K562 (cell line): ENCODE measurements around the gene NYNRIN. TPM values are rescaled to one million over a fixed set of nuclear protein-coding genes. Genes with fewer than 3 reads are reported as not detected.

ENCODE experiments used
- ATAC-seq: fragments of 200-7000 bp; cut with Tn5 transposase; 3 replicates; pipeline ENCODE4 v1.9.1; 2020; ENCODE audit warnings: moderate library complexity
- BruUV-seq: library from RNA; stranded (reverse); fragments of 400-500 nt; replicated peaks from 2 replicates; lab custom pipeline; 2021; lab: Mats Ljungman, UMichigan
- CTCF ChIA-PET: fragments of 300-600 bp; formaldehyde crosslinking; extraction: SDS; loops from one replicate; lab custom pipeline; 2021; ENCODE audit warnings: low intra/inter-chr PET ratio; lab: Yijun Ruan, JAX
- POLR2A ChIA-PET: fragments of 300-600, 350-650 bp; sonication (Branson Sonifier 250); formaldehyde crosslinking; extraction: SDS; loops from one replicate; lab custom pipeline; 2021; ENCODE audit warnings: antibody characterized with exemption, inconsistent platforms; lab: Yijun Ruan, JAX
- DNase-seq, 4 experiments: peaks; one replicate each; pipeline versions ENCODE4 v3.0.0 to v3.0.0-alpha.2; 2011 to 2018; ENCODE audit warnings: low spot score in 3 of 4, mixed read lengths in 3 of 4; ENCODE audit errors: extremely low read depth in 1 of 4
- FAIRE-seq: peaks from 2 replicates; lab custom pipeline; 2011; peaks lifted over from hg19 to GRCh38; lab: Jason Lieb, UNC
- H2AFZ ChIP-seq: 2 replicates; pipeline ENCODE4 v1.6.0; 2011; ENCODE audit warnings: low read depth, low read length, control low read depth, inconsistent platforms
- H3K27ac ChIP-seq: fragments of 200-600 bp; 3 replicates; pipeline ENCODE4 v1.8.0; 2011; ENCODE audit warnings: low read depth, mild to moderate bottlenecking, control low read depth, inconsistent platforms, low read length, moderate library complexity, mixed read lengths; ENCODE audit errors: extremely low read depth
- H3K27me3 ChIP-seq, 2 experiments: fragments of 300-600 bp in 1 of 2; 2 replicates in 1 of 2; 3 replicates in 1 of 2; pipeline versions ENCODE4 v1.6.0 to v1.8.0; 2011; ENCODE audit warnings: inconsistent platforms in 2 of 2, low read length in 2 of 2, mild to moderate bottlenecking in 1 of 2, mixed read lengths in 1 of 2, moderate library complexity in 1 of 2; ENCODE audit not compliant: control insufficient read depth in 2 of 2, insufficient read depth in 2 of 2
- H3K36me3 ChIP-seq: fragments of 300-600 bp; 3 replicates; pipeline ENCODE4 v1.8.0; 2011; ENCODE audit warnings: mild to moderate bottlenecking, low read length, inconsistent platforms; ENCODE audit not compliant: control insufficient read depth, insufficient read depth
- H3K4me1 ChIP-seq, 2 experiments: fragments of 200-600 bp in 1 of 2; replicated peaks in 1 of 2; 2 replicates in 1 of 2; 3 replicates in 1 of 2; pipeline versions ENCODE4 v1.5.1 to v1.8.0; 2011; ENCODE audit warnings: inconsistent platforms in 2 of 2, low read length in 2 of 2, mild to moderate bottlenecking in 1 of 2, mixed read lengths in 1 of 2, moderate library complexity in 1 of 2; ENCODE audit not compliant: control insufficient read depth in 2 of 2, insufficient read depth in 2 of 2
- H3K4me2 ChIP-seq: 2 replicates; pipeline ENCODE4 v1.6.1; 2011; ENCODE audit warnings: low read length, control low read depth, inconsistent platforms, mixed read lengths; ENCODE audit not compliant: insufficient read depth
- H3K4me3 ChIP-seq: fragments of 200-600 bp; sonication (generic), shearing (Covaris generic); 2 replicates; pipeline ENCODE4 v1.5.1; 2016; ENCODE audit warnings: control low read depth, inconsistent platforms
- H3K79me2 ChIP-seq: fragments of 200-600 bp; 3 replicates; pipeline ENCODE4 v1.8.0; 2011; ENCODE audit warnings: low read length, inconsistent platforms; ENCODE audit not compliant: control insufficient read depth, insufficient read depth
- H3K9ac ChIP-seq, 2 experiments: 2 replicates each; pipeline versions ENCODE4 v1.6.0 to v1.6.1; 2011; ENCODE audit warnings: low read depth in 2 of 2, low read length in 2 of 2, control low read depth in 1 of 2, inconsistent platforms in 1 of 2, mild to moderate bottlenecking in 1 of 2, mixed read lengths in 1 of 2; ENCODE audit not compliant: insufficient read depth in 1 of 2
- H3K9me1 ChIP-seq: one replicate; pipeline ENCODE4 v1.6.0; 2011; ENCODE audit warnings: inconsistent platforms, mild to moderate bottlenecking, low read length, moderate library complexity; ENCODE audit not compliant: control insufficient read depth, insufficient read depth
- H3K9me3 ChIP-seq: replicated peaks from 2 replicates; pipeline ENCODE4 v1.5.1; 2011; ENCODE audit warnings: low read depth, low read length, inconsistent platforms; ENCODE audit not compliant: control insufficient read depth, insufficient read depth
- H4K20me1 ChIP-seq: replicated peaks from 2 replicates; pipeline ENCODE4 v1.6.1; 2011; ENCODE audit warnings: low read length, inconsistent platforms, mixed read lengths; ENCODE audit not compliant: control insufficient read depth, insufficient read depth
- ARID3A ChIP-seq: IDR thresholded peaks from 2 replicates; pipeline ENCODE4 v1.6.1; 2012; ENCODE audit warnings: low read depth, low read length, improper control_type of control experiment, borderline replicate concordance
- DPF2 ChIP-seq: fragments of 450-650 bp; IDR thresholded peaks from 2 replicates; pipeline ENCODE4 v1.6.1; 2016
- EHMT2 ChIP-seq: fragments of 450-650 bp; IDR thresholded peaks from 2 replicates; pipeline ENCODE4 v1.6.1; 2018; ENCODE audit warnings: antibody characterized with exemption
- KDM4B ChIP-seq, 2 experiments: fragments of 450-650 bp in 1 of 2; sonication (generic) in 1 of 2; IDR thresholded peaks; 2 replicates each; pipeline ENCODE4 v1.6.1; 2016 to 2017; ENCODE audit warnings: borderline replicate concordance in 2 of 2, antibody characterized with exemption in 1 of 2, low read depth in 1 of 2, mild to moderate bottlenecking in 1 of 2
- KLF6 ChIP-seq: fragments of 250-450 bp; sonication (Bioruptor Pico); IDR thresholded peaks from 2 replicates; pipeline ENCODE4 v1.4.0; 2020; ENCODE audit warnings: mild to moderate bottlenecking, moderate library complexity, borderline replicate concordance
- MXI1 ChIP-seq: IDR thresholded peaks from 2 replicates; pipeline ENCODE4 v1.6.1; 2011; ENCODE audit warnings: low read depth, mild to moderate bottlenecking, improper control_type of control experiment, low read length
- POLR2AphosphoS5 ChIP-seq: IDR thresholded peaks from 2 replicates; pipeline ENCODE4 v1.6.1; 2011; ENCODE audit warnings: mild to moderate bottlenecking, low read depth, low read length, moderate library complexity; ENCODE audit not compliant: control insufficient read depth, insufficient read depth
- RERE ChIP-seq: sonication (generic); formaldehyde crosslinking; IDR thresholded peaks from 2 replicates; pipeline ENCODE4 v1.8.0; 2023; ENCODE audit warnings: missing genetic modification reagents, mild to moderate bottlenecking, borderline replicate concordance
- RFX5 ChIP-seq: IDR thresholded peaks from 2 replicates; pipeline ENCODE4 v1.6.1; 2011; ENCODE audit warnings: low read depth, mild to moderate bottlenecking, improper control_type of control experiment, low read length
- TFE3 ChIP-seq: fragments of 450-650 bp; formaldehyde crosslinking; IDR thresholded peaks from 2 replicates; pipeline ENCODE4 v1.4.0; 2020; ENCODE audit warnings: mild to moderate bottlenecking, mixed read lengths
- USF1 ChIP-seq: sonication (generic); formaldehyde crosslinking; IDR thresholded peaks from 2 replicates; pipeline ENCODE4 v1.9.0; 2022; ENCODE audit warnings: mild to moderate bottlenecking, missing genetic modification reagents
- ZNF324 ChIP-seq: fragments of 250-450 bp; sonication (Bioruptor Pico); IDR thresholded peaks from 2 replicates; pipeline ENCODE4 v1.4.0; 2020; ENCODE audit warnings: mild to moderate bottlenecking
- WGBS: fragments of 100-300 bp; shearing (Covaris generic); methylation state at CpG from one replicate; pipeline ENCODE4 v1.1.6; 2016; ENCODE audit warnings: low coverage, mixed read lengths; ENCODE audit not compliant: insufficient coverage; ENCODE audit errors: missing lambda C conversion rate; 5-methylcytosine and 5-hydroxymethylcytosine counted together
- in situ Hi-C: fragments of 300-500 bp; cut with MboI; formaldehyde crosslinking; loops from 4 replicates; pipeline ENCODE4 v1.15.0; 2018; ENCODE audit warnings: inconsistent platforms, mixed read lengths
- intact Hi-C: fragments of 100-400 bp; cut with micrococcal nuclease; formaldehyde crosslinking; loops from 2 replicates; pipeline ENCODE4 v1.14.2; 2022
- polyA plus RNA-seq, 8 experiments: library from polyadenylated mRNA; depleted of rRNA in 4 of 8; stranded (reverse) in 5 of 8; unstranded in 3 of 8; fragments of >200 nt; fragmentation: Nextera tagmentation in 2 of 8; fragmentation: Illumina TruSeq in 1 of 8; extraction: Ambion mirVana in 2 of 8; extraction: Trizol in 1 of 8; gene quantifications; 2 replicates each; pipeline versions ENCODE4 v1.2.1 to v1.2.3, GENCODE V29; 2011 to 2014; ENCODE audit warnings: inconsistent platforms in 1 of 8, missing spikeins in 1 of 8
- total RNA-seq, 7 experiments: library from RNA; depleted of rRNA in 6 of 7; stranded (reverse); fragments of >200 nt in 6 of 7; fragmentation: Illumina TruSeq in 2 of 7; extraction: Trizol in 2 of 7; gene quantifications; 2 replicates each; pipeline versions ENCODE4 v1.2.1 to v1.2.3, GENCODE V29; 2011 to 2021; ENCODE audit warnings: low replicate concordance in 1 of 7

NYNRIN gene
- total and polyA plus RNA-seq, 9 of the 15 experiments (the other 6 are each of a cell fraction or from before 2014, with no cell fraction given): 0.04 to 1.2 (median 0.28) TPM

- no peak for TF ChIP-seq USF1 (CRISPR knock-in tag)
- no peak for TF ChIP-seq RFX5
- TF ChIP-seq MXI1: no peak
- TF ChIP-seq KLF6 (CRISPR knock-in tag): no peak
- no peak for TF ChIP-seq KDM4B (IDR thresholded peaks at IDR 0.05; ENCODE audit: borderline replicate concordance in 2 of 2, low read depth in 1 of 2)
Measured at GRCh38 chr14:24356208-24356607, 42.6 kb upstream of the NYNRIN start (continued).

- Histone ChIP-seq H4K20me1 (no peaks in the 10 kb centered on the region), H3K4me2 (no peak overlapping the region), H2AFZ (no peak overlapping the region), H3K27me3 (no peaks in the 10 kb centered on the region), H3K4me1 (no peaks in the 10 kb centered on the region), H3K79me2 (no peaks in the 10 kb centered on the region), H3K9ac (no peak overlapping the region), H3K27ac (no peak overlapping the region), H3K36me3 (no peaks in the 10 kb centered on the region), H3K4me3 (no peak overlapping the region), H3K9me1 (no peaks in the 10 kb centered on the region), H3K9me3 (no peaks in the 10 kb centered on the region; the same call in 1 of the 2 replicates)
- FAIRE-seq: no peak
- no peak for ATAC-seq
- ChIA-PET POLR2A (no interaction called here), CTCF (no interaction called here)
- DNase-seq: no peak
- in situ Hi-C loops (no loop called here), intact Hi-C loops (no loop called here)
- 7% methylated on average over 2 of the region's 3 CpGs for WGBS
- BruUV-seq: no TSS peak
- TF ChIP-seq EHMT2 (no peak), ARID3A (no peak), TFE3 (CRISPR knock-in tag) (no peak), POLR2AphosphoS5 (no peak), ZNF324 (CRISPR knock-in tag) (no peak), DPF2 (no peak), RERE (no peak)
Measured at GRCh38 chr14:24360281-24360680, 38.5 kb upstream of the NYNRIN start.
